ENCODE results near the gene CUEDC2.

Gene CUEDC2

GRCh38 chr10:102432162-102432950 is at the start of gene CUEDC2:
Gene CUEDC2 (minus strand): TSS chr10:102432574. CDS start chr10:102425188, 7,386 bp downstream.
- peak within 1 kb of the TSS; percentile 91 for H3K4me3 ChIP-seq (ENCODE audit: low read depth, low read length)
- peak; percentile 92 for DNase-seq (ENCODE audit: low read depth)
- in situ Hi-C loops (cut with HindIII; ENCODE audit: low sequenced_read_pairs): no loop called here
- TF ChIP-seq CTCF (IDR thresholded peaks at IDR 0.05; ENCODE audit: low read depth, low read length, missing control alignments): no peak

DNA sequence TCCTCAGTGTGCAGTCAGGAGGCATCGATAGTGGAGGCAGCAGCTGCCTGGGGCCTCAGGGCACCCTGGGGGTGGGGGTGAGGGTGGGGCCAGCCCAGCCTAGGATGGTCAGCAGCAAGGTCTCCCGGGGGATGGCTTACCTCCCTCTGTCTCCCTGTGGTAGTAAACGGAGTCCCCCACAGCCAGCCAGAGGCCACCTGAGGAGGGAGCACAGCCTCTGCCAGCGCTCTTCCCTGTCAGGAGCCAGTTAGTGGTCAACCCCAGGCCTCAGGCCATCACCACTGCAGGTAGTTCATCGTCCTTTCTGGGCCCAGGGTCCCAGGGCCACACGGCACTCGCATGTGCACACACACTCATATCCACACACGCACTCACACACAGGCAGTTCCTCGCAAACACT is 48.0 kb upstream of the CUEDC2 start:
- H3K4me3 ChIP-seq (ENCODE audit: low read depth, low read length): no peak overlapping the region
- DNase-seq (ENCODE audit: low read depth): no peak
- TF ChIP-seq CTCF (IDR thresholded peaks at IDR 0.05; ENCODE audit: low read depth, low read length, missing control alignments): no peak
- in situ Hi-C loops (cut with HindIII; ENCODE audit: low sequenced_read_pairs): no loop called here

- no peak overlapping the region for H3K4me3 ChIP-seq (ENCODE audit: low read depth, low read length)
- no peak for DNase-seq (ENCODE audit: low read depth)
- in situ Hi-C loops (cut with HindIII; ENCODE audit: low sequenced_read_pairs): no loop called here
- no peak for TF ChIP-seq CTCF (IDR thresholded peaks at IDR 0.05; ENCODE audit: low read depth, low read length, missing control alignments)
Observed at GRCh38 chr10:102479651-102480050, 47.3 kb upstream of the CUEDC2 start.

DNA sequence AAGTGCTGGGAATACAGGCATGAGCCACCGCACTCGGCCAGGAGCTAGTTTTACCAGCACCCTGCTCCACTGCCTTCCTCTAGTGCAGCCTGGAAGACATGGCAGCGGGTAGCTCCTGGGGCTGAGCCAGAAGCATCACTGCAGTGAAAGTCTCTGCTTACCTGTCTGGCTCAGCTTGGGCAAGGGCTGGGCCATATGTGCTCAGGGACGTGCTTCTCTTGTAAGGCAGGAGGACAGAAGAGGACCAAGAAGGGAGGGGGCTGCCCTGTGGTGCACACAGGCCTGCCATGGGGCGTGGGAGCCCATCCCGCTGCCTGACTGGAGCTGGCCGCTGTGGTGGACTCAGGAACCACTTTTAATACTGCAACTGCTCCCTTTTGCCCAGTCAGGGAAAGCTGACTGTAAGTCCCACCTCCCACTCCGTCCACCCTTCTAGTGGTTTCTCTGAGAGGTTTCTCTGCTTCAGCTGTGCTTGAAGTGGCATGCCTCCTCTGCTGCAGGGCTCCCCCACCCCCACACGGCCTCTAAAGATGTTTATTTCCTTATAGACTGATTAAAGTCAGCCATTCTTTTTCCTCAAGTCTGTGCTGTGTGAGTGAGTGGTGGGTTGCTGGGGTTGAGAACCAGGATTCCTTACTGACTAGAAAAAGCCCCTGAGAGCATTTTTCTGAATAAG is 44.2 kb upstream of the CUEDC2 start:
- DNase-seq (ENCODE audit: low read depth): no peak
- no peak for TF ChIP-seq CTCF (IDR thresholded peaks at IDR 0.05; ENCODE audit: low read depth, low read length, missing control alignments)
- in situ Hi-C loops (cut with HindIII; ENCODE audit: low sequenced_read_pairs): no loop called here
- no peak overlapping the region for H3K4me3 ChIP-seq (ENCODE audit: low read depth, low read length)

- in situ Hi-C loops (cut with HindIII; ENCODE audit: low sequenced_read_pairs): no loop called here
- no peak overlapping the region for H3K4me3 ChIP-seq (ENCODE audit: low read depth, low read length)
- no peak for TF ChIP-seq CTCF (IDR thresholded peaks at IDR 0.05; ENCODE audit: low read depth, low read length, missing control alignments)
- DNase-seq (ENCODE audit: low read depth): no peak
Observed at GRCh38 chr10:102475451-102476040, 43.2 kb upstream of the CUEDC2 start.

DNA sequence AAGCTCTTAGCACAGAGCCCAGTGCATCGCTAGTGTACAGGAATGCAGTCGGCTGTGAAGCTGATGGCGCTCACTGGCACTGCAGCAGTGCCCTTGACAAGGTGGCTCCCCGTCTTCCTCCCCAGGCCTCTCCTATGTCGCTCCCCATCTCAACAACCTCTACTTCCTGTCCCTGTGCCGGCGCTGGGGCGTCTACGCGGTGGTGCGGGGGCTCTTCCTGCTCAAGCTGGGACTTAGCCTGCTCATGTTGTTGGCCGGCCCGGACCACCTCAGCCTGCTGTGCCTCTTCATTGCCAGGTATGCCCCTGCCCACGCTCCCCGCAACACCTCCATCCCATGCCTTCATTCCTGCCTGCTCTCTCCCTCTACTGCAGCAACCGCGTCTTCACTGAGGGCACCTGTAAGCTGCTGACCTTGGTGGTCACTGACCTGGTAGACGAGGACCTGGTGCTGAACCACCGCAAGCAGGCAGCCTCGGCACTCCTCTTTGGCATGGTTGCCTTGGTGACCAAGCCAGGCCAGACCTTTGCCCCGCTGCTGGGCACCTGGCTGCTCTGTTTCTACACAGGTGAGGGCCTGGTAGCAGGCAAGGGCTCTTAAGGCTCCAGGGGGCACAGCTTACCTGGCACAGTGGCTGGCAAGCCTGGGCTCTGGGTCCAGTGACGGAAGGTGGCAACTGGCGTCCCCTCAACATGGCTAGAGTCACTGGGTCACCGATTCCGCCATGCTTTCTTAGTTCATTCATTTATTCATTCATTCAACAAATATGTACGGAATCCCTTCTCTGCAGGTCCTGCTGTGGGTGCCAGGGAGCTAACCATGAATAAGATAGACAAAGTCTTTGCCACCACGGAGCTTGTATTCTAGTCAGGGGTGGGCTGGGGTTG is 41.3 kb upstream of the CUEDC2 start:
- in situ Hi-C loops (cut with HindIII; ENCODE audit: low sequenced_read_pairs): no loop called here
- no peak for DNase-seq (ENCODE audit: low read depth)

More for the DNA sequence above, 41.3 kb upstream of the CUEDC2 start:
- TF ChIP-seq CTCF (IDR thresholded peaks at IDR 0.05; ENCODE audit: low read depth, low read length, missing control alignments): no peak
- no peak overlapping the region for H3K4me3 ChIP-seq (ENCODE audit: low read depth, low read length)

All from astrocyte of the cerebellum (primary cell).